WERI-Rb-1 (cell line): ENCODE data around the gene SALL3.

Experiments
- DNase-seq: peaks from one replicate; pipeline ENCODE4 v3.0.0-alpha.2; 2020
- H3K27ac ChIP-seq: fragments of 250-450 bp; sonication (Bioruptor Pico); 2 replicates; pipeline ENCODE4 v1.5.1; 2020; ENCODE audit warnings: mild to moderate bottlenecking, moderate library complexity
- H3K27me3 ChIP-seq: fragments of 250-450 bp; sonication (Bioruptor Pico); 2 replicates; pipeline ENCODE4 v1.5.1; 2021; ENCODE audit warnings: mild to moderate bottlenecking, low read depth, moderate library complexity; ENCODE audit not compliant: insufficient read depth, severe bottlenecking
- H3K36me3 ChIP-seq: fragments of 250-450 bp; sonication (Bioruptor Pico); 2 replicates; pipeline ENCODE4 v1.5.1; 2020; ENCODE audit warnings: mild to moderate bottlenecking, moderate library complexity
- H3K4me3 ChIP-seq: 2 replicates; pipeline ENCODE4 v1.5.1; 2011; ENCODE audit warnings: low read depth, mild to moderate bottlenecking, control low read depth, low read length
- H3K9me3 ChIP-seq: fragments of 250-450 bp; sonication (Bioruptor Pico); 2 replicates; pipeline ENCODE4 v1.5.1; 2021; ENCODE audit warnings: mild to moderate bottlenecking, moderate library complexity; ENCODE audit not compliant: severe bottlenecking
- TF ChIP-seq, protein P1 (sequence below): IDR thresholded peaks from 2 replicates; pipeline ENCODE4 v1.5.1; 2011; ENCODE audit warnings: low read depth, mild to moderate bottlenecking, control low read depth, inconsistent platforms, low read length

Gene SALL3

DNA sequence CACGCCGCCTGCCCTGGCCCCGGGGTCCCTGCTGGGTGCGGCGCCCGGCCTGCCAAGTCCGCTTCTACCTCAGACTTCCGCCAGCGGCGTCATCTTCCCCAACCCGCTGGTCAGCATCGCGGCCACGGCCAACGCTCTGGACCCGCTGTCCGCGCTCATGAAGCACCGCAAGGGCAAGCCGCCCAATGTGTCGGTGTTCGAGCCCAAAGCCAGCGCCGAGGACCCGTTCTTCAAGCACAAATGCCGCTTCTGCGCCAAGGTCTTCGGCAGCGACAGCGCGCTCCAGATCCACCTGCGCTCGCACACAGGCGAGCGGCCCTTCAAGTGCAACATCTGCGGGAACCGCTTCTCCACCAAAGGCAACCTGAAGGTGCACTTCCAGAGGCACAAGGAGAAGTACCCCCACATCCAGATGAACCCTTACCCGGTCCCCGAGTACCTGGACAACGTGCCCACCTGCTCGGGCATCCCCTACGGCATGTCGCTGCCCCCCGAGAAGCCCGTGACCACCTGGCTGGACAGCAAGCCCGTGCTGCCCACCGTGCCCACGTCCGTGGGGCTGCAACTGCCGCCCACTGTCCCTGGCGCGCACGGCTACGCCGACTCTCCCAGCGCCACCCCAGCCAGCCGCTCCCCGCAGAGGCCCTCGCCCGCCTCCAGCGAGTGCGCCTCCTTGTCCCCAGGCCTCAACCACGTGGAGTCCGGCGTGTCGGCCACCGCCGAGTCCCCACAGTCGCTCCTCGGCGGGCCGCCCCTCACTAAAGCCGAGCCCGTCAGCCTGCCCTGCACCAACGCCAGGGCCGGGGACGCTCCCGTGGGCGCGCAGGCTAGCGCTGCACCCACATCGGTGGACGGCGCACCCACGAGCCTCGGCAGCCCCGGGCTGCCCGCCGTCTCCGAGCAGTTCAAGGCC lies 13.7 kb downstream of the SALL3 start:
- no peak for DNase-seq
- H3K36me3 ChIP-seq: peaks cover 56% of the 10 kb centered on the region
- TF ChIP-seq, protein P1, sequence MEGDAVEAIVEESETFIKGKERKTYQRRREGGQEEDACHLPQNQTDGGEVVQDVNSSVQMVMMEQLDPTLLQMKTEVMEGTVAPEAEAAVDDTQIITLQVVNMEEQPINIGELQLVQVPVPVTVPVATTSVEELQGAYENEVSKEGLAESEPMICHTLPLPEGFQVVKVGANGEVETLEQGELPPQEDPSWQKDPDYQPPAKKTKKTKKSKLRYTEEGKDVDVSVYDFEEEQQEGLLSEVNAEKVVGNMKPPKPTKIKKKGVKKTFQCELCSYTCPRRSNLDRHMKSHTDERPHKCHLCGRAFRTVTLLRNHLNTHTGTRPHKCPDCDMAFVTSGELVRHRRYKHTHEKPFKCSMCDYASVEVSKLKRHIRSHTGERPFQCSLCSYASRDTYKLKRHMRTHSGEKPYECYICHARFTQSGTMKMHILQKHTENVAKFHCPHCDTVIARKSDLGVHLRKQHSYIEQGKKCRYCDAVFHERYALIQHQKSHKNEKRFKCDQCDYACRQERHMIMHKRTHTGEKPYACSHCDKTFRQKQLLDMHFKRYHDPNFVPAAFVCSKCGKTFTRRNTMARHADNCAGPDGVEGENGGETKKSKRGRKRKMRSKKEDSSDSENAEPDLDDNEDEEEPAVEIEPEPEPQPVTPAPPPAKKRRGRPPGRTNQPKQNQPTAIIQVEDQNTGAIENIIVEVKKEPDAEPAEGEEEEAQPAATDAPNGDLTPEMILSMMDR: no peak
- H3K9me3 ChIP-seq: no peaks in the 10 kb centered on the region
- H3K27ac ChIP-seq: no peak overlapping the region
- H3K27me3 ChIP-seq: no peaks in the 10 kb centered on the region
- H3K4me3 ChIP-seq: no peak overlapping the region

DNA sequence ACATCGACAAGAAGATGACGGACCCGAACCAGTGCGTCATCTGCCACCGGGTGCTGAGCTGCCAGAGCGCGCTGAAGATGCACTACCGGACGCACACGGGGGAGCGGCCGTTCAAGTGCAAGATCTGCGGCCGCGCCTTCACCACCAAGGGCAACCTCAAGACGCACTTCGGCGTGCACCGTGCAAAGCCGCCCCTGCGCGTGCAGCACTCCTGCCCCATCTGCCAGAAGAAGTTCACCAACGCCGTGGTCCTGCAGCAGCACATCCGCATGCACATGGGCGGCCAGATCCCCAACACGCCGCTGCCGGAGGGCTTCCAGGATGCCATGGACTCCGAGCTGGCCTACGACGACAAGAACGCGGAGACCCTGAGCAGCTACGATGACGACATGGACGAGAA lies 14.4 kb downstream of the SALL3 start:
- no peak for DNase-seq
- Histone ChIP-seq H3K4me3 (no peak overlapping the region), H3K9me3 (no peaks in the 10 kb centered on the region), H3K27me3 (no peaks in the 10 kb centered on the region), H3K27ac (no peak overlapping the region), H3K36me3 (peaks cover 63% of the 10 kb centered on the region)
- TF ChIP-seq, protein P1: no peak

DNA sequence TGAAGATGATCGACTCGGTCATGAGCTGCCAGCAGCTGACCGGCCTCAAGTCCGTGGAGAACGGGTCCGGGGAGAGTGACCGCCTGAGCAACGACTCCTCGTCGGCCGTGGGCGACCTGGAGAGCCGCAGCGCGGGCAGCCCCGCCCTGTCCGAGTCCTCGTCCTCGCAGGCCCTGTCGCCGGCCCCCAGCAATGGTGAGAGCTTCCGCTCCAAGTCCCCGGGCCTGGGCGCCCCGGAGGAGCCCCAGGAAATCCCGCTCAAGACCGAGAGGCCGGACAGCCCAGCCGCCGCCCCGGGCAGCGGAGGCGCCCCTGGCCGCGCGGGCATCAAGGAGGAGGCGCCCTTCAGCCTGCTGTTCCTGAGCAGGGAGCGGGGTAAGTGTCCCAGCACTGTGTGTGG lies 14.9 kb downstream of the SALL3 start:
- Histone ChIP-seq H3K27me3 (no peaks in the 10 kb centered on the region), H3K27ac (no peak overlapping the region), H3K36me3 (peaks cover 69% of the 10 kb centered on the region), H3K4me3 (no peak overlapping the region), H3K9me3 (no peaks in the 10 kb centered on the region)
- TF ChIP-seq, protein P1: no peak
- no peak for DNase-seq

DNA sequence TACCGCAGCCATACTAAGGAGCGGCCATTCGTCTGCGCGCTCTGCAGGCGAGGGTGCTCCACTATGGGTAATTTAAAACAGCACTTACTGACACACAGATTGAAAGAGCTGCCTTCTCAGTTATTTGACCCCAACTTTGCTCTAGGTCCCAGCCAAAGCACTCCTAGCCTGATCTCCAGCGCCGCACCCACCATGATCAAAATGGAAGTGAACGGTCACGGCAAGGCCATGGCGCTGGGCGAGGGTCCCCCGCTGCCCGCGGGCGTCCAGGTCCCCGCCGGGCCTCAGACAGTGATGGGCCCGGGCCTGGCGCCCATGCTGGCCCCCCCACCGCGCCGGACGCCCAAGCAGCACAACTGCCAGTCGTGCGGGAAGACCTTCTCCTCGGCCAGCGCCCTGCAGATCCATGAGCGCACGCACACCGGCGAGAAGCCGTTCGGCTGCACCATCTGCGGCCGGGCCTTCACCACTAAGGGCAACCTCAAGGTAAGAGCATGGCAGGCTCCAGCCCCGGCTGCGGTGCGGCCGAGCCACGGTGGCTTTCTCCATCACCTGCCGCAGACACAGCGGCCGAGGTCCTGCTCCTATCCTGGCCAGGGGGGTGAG lies 15.5 kb downstream of the SALL3 start:
- Histone ChIP-seq H3K36me3 (peaks cover 74% of the 10 kb centered on the region), H3K9me3 (no peaks in the 10 kb centered on the region), H3K4me3 (no peak overlapping the region), H3K27me3 (no peaks in the 10 kb centered on the region), H3K27ac (no peak overlapping the region)
- DNase-seq: no peak
- TF ChIP-seq, protein P1: no peak

DNA sequence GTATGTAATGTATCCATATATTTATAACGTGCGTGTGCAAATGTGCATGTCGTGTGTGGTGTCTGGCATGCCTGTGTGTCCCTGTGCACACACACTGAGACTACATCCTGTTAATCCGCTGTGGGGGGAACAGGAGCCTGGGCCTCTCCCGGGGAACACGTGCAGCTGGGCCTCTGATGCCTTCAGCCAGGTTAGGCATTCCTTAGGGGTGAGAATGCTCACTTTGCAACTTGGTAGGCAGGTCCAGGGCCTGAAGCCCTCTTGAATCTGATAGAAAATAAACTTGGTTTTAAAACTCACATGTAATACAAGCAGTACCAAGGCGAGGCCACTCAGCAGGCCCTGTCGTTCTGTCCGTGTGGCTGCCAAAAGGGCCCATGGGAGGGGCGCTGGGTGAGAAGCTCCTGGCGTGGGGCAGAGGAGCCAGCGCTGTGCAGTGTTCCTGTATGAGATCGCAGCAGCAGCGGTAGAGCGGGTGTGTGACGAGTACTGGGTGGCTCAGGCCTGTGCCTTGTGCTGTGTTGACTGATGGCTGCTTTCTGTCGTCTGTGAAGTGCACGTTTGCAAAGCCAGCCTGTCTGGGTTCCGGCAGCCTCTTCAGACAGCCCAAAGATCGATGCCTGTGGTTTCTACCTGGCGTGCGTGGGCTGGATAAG lies 16.2 kb downstream of the SALL3 start:
- no peak overlapping the region for H3K4me3 ChIP-seq
- TF ChIP-seq, protein P1: no peak
- no peak for DNase-seq
- H3K36me3 ChIP-seq: peaks cover 78% of the 10 kb centered on the region
- no peaks in the 10 kb centered on the region for H3K27me3 ChIP-seq
- no peaks in the 10 kb centered on the region for H3K9me3 ChIP-seq
- H3K27ac ChIP-seq: no peak overlapping the region
